Measurements from ENCODE around the gene HS3ST5.
"Not testable (repeated sequence)": the region's sequence is repeated elsewhere in the genome, so short reads cannot be mapped to it uniquely, and the experiment has no call there.

Gene HS3ST5

GRCh38 chr6:114181664-114182063 is 161.2 kb downstream of the HS3ST5 start:
- no peak for FAIRE-seq

GRCh38 chr6:114179411-114179810 is 163.4 kb downstream of the HS3ST5 start:
- no peak for FAIRE-seq

- FAIRE-seq: no peak
Measured at GRCh38 chr6:114176726-114177125, 166.1 kb downstream of the HS3ST5 start.

- no peak for FAIRE-seq
Measured at GRCh38 chr6:114172576-114173260, 170.1 kb downstream of the HS3ST5 start.

- FAIRE-seq: no peak
Measured at GRCh38 chr6:114171473-114171872, 171.3 kb downstream of the HS3ST5 start.

GRCh38 chr6:114170958-114171387 is 171.8 kb downstream of the HS3ST5 start:
- FAIRE-seq: no peak

GRCh38 chr6:114170372-114170771 is 172.5 kb downstream of the HS3ST5 start:
- no peak for FAIRE-seq

GRCh38 chr6:114169763-114170162 is 173.1 kb downstream of the HS3ST5 start:
- FAIRE-seq: no peak

- FAIRE-seq: no peak
Measured at GRCh38 chr6:114167583-114168576, 174.9 kb downstream of the HS3ST5 start.

GRCh38 chr6:114164207-114164606 is 178.6 kb downstream of the HS3ST5 start:
- FAIRE-seq: no peak

GRCh38 chr6:114162691-114163347 is 180.0 kb downstream of the HS3ST5 start:
- FAIRE-seq: no peak

GRCh38 chr6:114160881-114161280 is 181.9 kb downstream of the HS3ST5 start:
- no peak for FAIRE-seq

- no peak for FAIRE-seq
Measured at GRCh38 chr6:114159727-114160126, 183.1 kb downstream of the HS3ST5 start.

GRCh38 chr6:114158838-114159694 is 183.8 kb downstream of the HS3ST5 start:
- no peak for FAIRE-seq

GRCh38 chr6:114158411-114158810 is 184.4 kb downstream of the HS3ST5 start:
- FAIRE-seq: no peak

GRCh38 chr6:114157848-114158247 is 185.0 kb downstream of the HS3ST5 start:
- no peak for FAIRE-seq

- FAIRE-seq: no peak
Measured at GRCh38 chr6:114155763-114156162, 187.1 kb downstream of the HS3ST5 start.

GRCh38 chr6:114154812-114155211 is 188.0 kb downstream of the HS3ST5 start:
- FAIRE-seq: no peak

- FAIRE-seq: no peak
Measured at GRCh38 chr6:114153448-114153847, 189.4 kb downstream of the HS3ST5 start.

- no peak for FAIRE-seq
Measured at GRCh38 chr6:114151064-114151690, 191.6 kb downstream of the HS3ST5 start.

- FAIRE-seq: not testable (repeated sequence)
Measured at GRCh38 chr6:114149182-114149581, 193.6 kb downstream of the HS3ST5 start.

Measured in G401.6 (cell line).